Osteocyte (in vitro differentiated cells): ENCODE data around the gene FUNDC2. TPM values are rescaled to one million over a fixed set of nuclear protein-coding genes. Genes with fewer than 3 reads are reported as not detected.

Experiments
- DNase-seq: peaks from one replicate; pipeline ENCODE4 v3.0.0; 2021; ENCODE audit warnings: mixed read lengths; ENCODE audit not compliant: unreplicated experiment; ENCODE audit errors: extremely low spot score
- H3K27ac Mint-ChIP-seq: one replicate; pipeline ENCODE4 v1.8.0; 2021; ENCODE audit warnings: mild to moderate bottlenecking, mixed read lengths; ENCODE audit not compliant: unreplicated experiment
- H3K27me3 Mint-ChIP-seq: one replicate; pipeline ENCODE4 v1.8.0; 2021; ENCODE audit warnings: mixed read lengths; ENCODE audit not compliant: unreplicated experiment
- H3K36me3 Mint-ChIP-seq: one replicate; pipeline ENCODE4 v1.8.0; 2021; ENCODE audit warnings: mixed read lengths; ENCODE audit not compliant: unreplicated experiment
- H3K4me1 Mint-ChIP-seq: one replicate; pipeline ENCODE4 v1.8.0; 2021; ENCODE audit warnings: mixed read lengths; ENCODE audit not compliant: unreplicated experiment
- H3K4me3 Mint-ChIP-seq: one replicate; pipeline ENCODE4 v1.8.0; 2021; ENCODE audit warnings: mild to moderate bottlenecking, moderate library complexity, mixed read lengths; ENCODE audit not compliant: unreplicated experiment
- H3K9me3 Mint-ChIP-seq: one replicate; pipeline ENCODE4 v1.8.0; 2021; ENCODE audit warnings: mixed read lengths; ENCODE audit not compliant: unreplicated experiment
- total RNA-seq: library from RNA; stranded (reverse); gene quantifications from 2 replicates; pipeline ENCODE4 v1.2.1, GENCODE V29; 2021
- TF ChIP-seq, protein P1 (sequence below): fragments of 200-600 bp; sonication (generic); IDR thresholded peaks from 2 replicates; pipeline ENCODE4 v1.5.0; 2021; ENCODE audit warnings: antibody characterized with exemption, mild to moderate bottlenecking, moderate library complexity

FUNDC2 gene
- total RNA-seq, 1 donor from 2014 or later, result 65.1 TPM

- Mint-ChIP-seq H3K4me1 (no peaks in the 10 kb centered on the region), H3K4me3 (no peak overlapping the region), H3K36me3 (peaks cover 35% of the 10 kb centered on the region), H3K27ac (no peak overlapping the region), H3K9me3 (peaks cover 30% of the 10 kb centered on the region), H3K27me3 (no peaks in the 10 kb centered on the region)
- TF ChIP-seq, protein P1, sequence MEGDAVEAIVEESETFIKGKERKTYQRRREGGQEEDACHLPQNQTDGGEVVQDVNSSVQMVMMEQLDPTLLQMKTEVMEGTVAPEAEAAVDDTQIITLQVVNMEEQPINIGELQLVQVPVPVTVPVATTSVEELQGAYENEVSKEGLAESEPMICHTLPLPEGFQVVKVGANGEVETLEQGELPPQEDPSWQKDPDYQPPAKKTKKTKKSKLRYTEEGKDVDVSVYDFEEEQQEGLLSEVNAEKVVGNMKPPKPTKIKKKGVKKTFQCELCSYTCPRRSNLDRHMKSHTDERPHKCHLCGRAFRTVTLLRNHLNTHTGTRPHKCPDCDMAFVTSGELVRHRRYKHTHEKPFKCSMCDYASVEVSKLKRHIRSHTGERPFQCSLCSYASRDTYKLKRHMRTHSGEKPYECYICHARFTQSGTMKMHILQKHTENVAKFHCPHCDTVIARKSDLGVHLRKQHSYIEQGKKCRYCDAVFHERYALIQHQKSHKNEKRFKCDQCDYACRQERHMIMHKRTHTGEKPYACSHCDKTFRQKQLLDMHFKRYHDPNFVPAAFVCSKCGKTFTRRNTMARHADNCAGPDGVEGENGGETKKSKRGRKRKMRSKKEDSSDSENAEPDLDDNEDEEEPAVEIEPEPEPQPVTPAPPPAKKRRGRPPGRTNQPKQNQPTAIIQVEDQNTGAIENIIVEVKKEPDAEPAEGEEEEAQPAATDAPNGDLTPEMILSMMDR, result no peak
- DNase-seq, result no peak
Measured at GRCh38 chrX:155035688-155036087, 9.0 kb downstream of the FUNDC2 start.

DNA sequence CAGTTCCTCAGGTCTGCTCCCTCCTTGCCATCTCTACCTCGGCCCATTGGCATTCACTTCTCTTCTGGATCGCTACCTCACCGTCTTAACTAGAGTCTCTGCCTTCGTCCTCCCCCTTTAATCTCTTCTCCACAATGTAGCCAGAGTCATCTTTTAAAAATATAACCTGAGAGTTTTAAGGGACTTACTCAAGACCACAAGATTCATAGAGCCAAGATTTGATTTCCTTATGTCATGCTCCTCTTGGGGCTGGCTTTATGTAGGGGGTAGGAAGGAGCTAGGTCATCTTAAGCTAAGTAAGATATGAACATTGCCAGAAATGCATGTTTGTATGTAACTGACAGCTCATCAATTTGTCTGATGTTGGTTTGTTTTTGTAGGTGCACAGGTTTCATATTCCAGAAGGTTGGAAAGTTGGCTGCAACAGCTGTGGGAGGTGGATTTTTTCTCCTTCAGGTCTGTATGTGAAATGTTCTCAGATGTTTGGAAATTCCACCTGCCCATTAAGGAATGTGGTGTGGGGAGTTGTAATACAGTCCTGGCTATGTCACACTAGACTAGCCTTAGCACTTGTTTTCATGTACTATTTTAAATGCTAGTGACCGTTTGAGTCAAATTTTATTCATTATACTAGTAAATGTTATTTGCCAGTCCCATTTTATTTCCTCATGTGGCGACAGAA, 19.6 kb downstream of the FUNDC2 start:
- H3K4me3 Mint-ChIP-seq, result no peak overlapping the region
- TF ChIP-seq, protein P1, result no peak
- no peak overlapping the region for H3K27ac Mint-ChIP-seq
- DNase-seq, result no peak
- peaks cover 5% of the 10 kb centered on the region for H3K36me3 Mint-ChIP-seq
- H3K4me1 Mint-ChIP-seq, result no peaks in the 10 kb centered on the region
- no peaks in the 10 kb centered on the region for H3K9me3 Mint-ChIP-seq
- H3K27me3 Mint-ChIP-seq, result no peaks in the 10 kb centered on the region

GRCh38 chrX:155046811-155047528, 20.3 kb downstream of the FUNDC2 start:
- no peak overlapping the region for H3K27ac Mint-ChIP-seq
- H3K36me3 Mint-ChIP-seq, result peaks cover 7% of the 10 kb centered on the region
- no peak overlapping the region for H3K4me3 Mint-ChIP-seq
- H3K27me3 Mint-ChIP-seq, result no peaks in the 10 kb centered on the region
- TF ChIP-seq, protein P1, result no peak
- no peaks in the 10 kb centered on the region for H3K4me1 Mint-ChIP-seq
- H3K9me3 Mint-ChIP-seq, result peaks cover 7% of the 10 kb centered on the region
- DNase-seq, result no peak

GRCh38 chrX:155048977-155049619, 22.5 kb downstream of the FUNDC2 start:
- H3K4me1 Mint-ChIP-seq, result no peaks in the 10 kb centered on the region
- peaks cover 16% of the 10 kb centered on the region for H3K9me3 Mint-ChIP-seq
- DNase-seq, result no peak
- TF ChIP-seq, protein P1, result peak; percentile 53
- H3K4me3 Mint-ChIP-seq, result no peak overlapping the region
- peaks cover 10% of the 10 kb centered on the region for H3K36me3 Mint-ChIP-seq
- no peak overlapping the region for H3K27ac Mint-ChIP-seq
- H3K27me3 Mint-ChIP-seq, result no peaks in the 10 kb centered on the region
